ENCODE results near the gene CACNA2D1.

Gene CACNA2D1

GRCh38 chr7:82343716-82344115, 99.9 kb downstream of the CACNA2D1 start:
- DNase-seq (ENCODE audit: low read depth), result no peak

GRCh38 chr7:82339958-82340357, 103.6 kb downstream of the CACNA2D1 start:
- no peak for DNase-seq (ENCODE audit: low read depth)

GRCh38 chr7:82335927-82336326, 107.7 kb downstream of the CACNA2D1 start:
- no peak for DNase-seq (ENCODE audit: low read depth)

- no peak for DNase-seq (ENCODE audit: low read depth)
Observed at GRCh38 chr7:82335001-82335400, 108.6 kb downstream of the CACNA2D1 start.

GRCh38 chr7:82331234-82331633, 112.3 kb downstream of the CACNA2D1 start:
- DNase-seq (ENCODE audit: low read depth), result no peak

- DNase-seq (ENCODE audit: low read depth), result no peak
Observed at GRCh38 chr7:82330706-82331215, 112.8 kb downstream of the CACNA2D1 start.

- no peak for DNase-seq (ENCODE audit: low read depth)
Observed at GRCh38 chr7:82327898-82328297, 115.7 kb downstream of the CACNA2D1 start.

- no peak for DNase-seq (ENCODE audit: low read depth)
Observed at GRCh38 chr7:82325416-82325815, 118.2 kb downstream of the CACNA2D1 start.

- no peak for DNase-seq (ENCODE audit: low read depth)
Observed at GRCh38 chr7:82323806-82324205, 119.8 kb downstream of the CACNA2D1 start.

GRCh38 chr7:82319674-82320118, 123.9 kb downstream of the CACNA2D1 start:
- no peak for DNase-seq (ENCODE audit: low read depth)

GRCh38 chr7:82318786-82319185, 124.8 kb downstream of the CACNA2D1 start:
- no peak for DNase-seq (ENCODE audit: low read depth)

GRCh38 chr7:82317760-82318159, 125.8 kb downstream of the CACNA2D1 start:
- DNase-seq (ENCODE audit: low read depth), result no peak

GRCh38 chr7:82317257-82317721, 126.3 kb downstream of the CACNA2D1 start:
- no peak for DNase-seq (ENCODE audit: low read depth)

GRCh38 chr7:82313269-82313668, 130.3 kb downstream of the CACNA2D1 start:
- DNase-seq (ENCODE audit: low read depth), result no peak

GRCh38 chr7:82312646-82313045, 130.9 kb downstream of the CACNA2D1 start:
- DNase-seq (ENCODE audit: low read depth), result no peak

GRCh38 chr7:82305347-82306005, 138.1 kb downstream of the CACNA2D1 start:
- DNase-seq (ENCODE audit: low read depth), result no peak

- DNase-seq (ENCODE audit: low read depth), result no peak
Observed at GRCh38 chr7:82294865-82295264, 148.7 kb downstream of the CACNA2D1 start.

- DNase-seq (ENCODE audit: low read depth), result no peak
Observed at GRCh38 chr7:82294382-82294784, 149.2 kb downstream of the CACNA2D1 start.

GRCh38 chr7:82293467-82293866, 150.1 kb downstream of the CACNA2D1 start:
- DNase-seq (ENCODE audit: low read depth), result no peak

GRCh38 chr7:82291931-82292330, 151.6 kb downstream of the CACNA2D1 start:
- DNase-seq (ENCODE audit: low read depth), result no peak

GRCh38 chr7:82289889-82290288, 153.7 kb downstream of the CACNA2D1 start:
- no peak for DNase-seq (ENCODE audit: low read depth)

- DNase-seq (ENCODE audit: low read depth), result no peak
Observed at GRCh38 chr7:82289152-82289535, 154.4 kb downstream of the CACNA2D1 start.

GRCh38 chr7:82286798-82287140, 156.8 kb downstream of the CACNA2D1 start:
- no peak for DNase-seq (ENCODE audit: low read depth)

Measured in T follicular helper cell (primary cell).